Stimulated activated CD4-positive, alpha-beta T cell treated with anti-CD3 and anti-CD28 coated beads, Interleukin-1b, Interleukin-23, amount 100 ng/mL, for 1 hour (primary cell): ENCODE measurements around the gene DHRS13.
"Not testable (repeated sequence)": the region's sequence is repeated elsewhere in the genome, so short reads cannot be mapped to it uniquely, and the experiment has no call there.

Experiments
- DNase-seq, 2 donors: peaks; one replicate each; pipeline ENCODE4 v3.0.0-alpha.2; 2020; ENCODE audit warnings: low read depth in 2 of 2

Gene DHRS13

DNA sequence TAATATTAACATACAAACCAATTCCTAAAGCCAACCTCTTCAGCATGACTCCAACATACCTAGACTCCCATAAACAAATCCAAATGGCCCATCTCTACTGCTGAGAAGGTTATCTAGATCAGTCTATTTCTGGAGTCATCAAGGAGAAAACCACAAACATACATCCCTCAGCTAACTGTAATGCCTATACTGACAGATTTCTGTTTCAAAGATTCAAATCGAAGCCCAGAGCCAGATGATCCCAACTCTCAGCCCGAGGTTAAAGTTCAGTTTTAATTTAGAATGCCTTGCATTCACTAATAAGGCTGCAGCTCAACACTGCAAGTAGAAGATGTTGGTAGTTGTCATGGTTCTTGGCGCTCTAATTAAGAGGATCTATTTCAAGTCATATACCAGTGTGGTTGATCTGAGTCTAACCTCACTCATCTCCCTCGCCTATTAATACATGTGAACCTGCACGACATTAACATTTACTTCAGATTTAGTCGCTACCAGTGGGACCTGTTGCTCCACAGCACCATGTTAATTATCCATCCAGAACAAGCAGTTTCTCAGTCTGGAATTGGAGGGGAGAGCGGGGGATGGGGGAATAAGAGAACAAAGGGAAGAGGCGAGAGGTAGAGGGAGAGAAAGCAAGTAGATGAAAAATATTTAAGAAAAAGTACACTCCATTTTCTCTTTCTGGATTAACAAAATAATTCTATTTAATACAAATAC, 33.0 kb upstream of the DHRS13 start:
- no peak for DNase-seq

DNA sequence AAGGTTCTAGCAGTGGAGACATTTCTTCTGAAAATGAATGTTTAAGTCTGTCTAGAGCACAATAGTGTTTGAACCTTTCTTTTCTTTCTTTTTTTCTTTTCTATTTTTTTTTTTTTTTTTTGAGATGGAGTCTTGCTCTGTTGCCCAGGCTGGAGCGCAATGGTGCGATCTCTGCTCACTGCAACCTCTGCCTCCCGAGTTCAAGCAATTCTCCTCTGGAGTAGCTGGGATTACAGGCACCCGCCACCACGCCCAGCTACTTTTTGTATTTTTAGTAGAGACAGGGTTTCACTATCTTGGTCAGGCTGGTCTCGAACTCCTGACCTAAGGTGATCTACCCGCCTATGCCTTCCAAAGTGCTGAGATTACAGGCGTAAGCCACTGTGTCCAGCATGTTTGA, 31.6 kb upstream of the DHRS13 start:
- not testable (repeated sequence) for DNase-seq

DNA sequence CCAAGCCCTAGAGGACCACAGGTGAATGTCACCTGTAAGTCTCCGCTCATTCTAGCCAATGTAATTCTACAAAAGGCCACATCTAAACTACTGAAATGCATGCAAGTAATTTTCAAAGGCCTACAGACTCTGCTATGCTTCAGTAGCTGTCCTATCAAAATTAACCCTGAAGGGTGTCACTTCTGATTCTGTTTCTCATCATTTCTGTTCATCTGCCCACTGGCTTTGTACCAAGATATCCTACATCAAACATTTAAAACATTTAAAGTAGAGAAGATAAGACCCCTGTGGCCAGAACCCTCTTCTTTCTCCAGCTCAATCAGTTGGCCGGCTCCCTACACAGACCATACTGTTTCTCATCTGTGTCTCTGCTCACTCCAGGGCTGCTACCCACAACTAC, 26.9 kb upstream of the DHRS13 start:
- no peak for DNase-seq

DNA sequence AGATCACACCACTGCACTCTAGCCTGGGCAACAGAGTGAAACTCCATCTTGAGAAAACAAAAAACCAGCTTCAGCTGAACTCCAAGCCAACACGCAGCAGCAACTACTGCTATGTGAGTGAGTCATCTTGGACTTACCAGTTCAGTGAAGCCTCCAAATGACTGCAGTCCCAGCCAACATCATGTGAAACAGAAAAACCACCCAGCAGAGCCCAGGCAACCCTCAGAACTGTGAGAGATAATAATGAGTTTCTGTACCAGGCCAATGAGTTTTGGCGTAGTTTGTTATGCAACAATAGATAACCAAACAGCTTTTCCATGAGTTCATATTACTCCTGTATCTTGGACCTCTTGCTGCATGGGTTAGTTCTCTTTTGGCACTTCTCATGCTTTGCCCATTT, 25.2 kb upstream of the DHRS13 start:
- no peak for DNase-seq

DNA sequence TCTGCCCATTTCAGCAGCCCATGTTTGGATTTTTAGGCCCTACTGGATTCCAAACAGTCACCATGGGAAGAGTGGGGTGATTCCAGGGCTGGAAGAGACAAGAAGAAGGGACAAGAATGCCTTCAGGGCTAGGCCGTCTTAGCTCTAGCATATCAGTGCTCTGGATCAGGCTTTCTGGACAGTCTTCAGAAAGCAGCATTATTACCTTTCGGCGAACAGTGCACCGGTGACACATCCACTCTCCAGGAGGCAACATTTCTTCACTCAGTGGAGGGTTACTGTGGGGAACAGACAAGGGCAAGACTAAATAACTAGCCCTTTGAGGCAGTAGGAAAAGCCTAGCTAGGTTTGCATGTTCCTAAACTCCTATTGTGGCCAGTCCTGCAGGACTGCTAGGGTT, 23.9 kb upstream of the DHRS13 start:
- no peak for DNase-seq

DNA sequence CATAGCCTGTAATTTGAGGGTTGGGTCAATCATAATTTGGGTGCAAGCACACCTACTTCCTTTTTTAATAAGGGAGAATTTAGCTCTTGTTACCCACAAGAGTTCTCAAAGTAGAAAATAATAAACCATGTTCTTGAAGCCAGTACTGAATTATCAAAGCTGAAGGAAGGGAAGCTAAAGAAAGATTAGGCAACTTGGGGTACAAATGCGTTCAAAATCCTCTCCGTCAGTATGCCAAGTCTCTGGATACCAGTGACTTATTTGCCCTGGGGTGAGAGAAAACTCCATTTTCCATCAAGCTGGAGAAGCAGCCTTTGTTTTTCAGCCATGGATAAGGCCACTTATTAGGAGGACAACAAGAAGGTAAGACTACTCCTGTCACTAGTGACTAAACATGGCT, 23.5 kb upstream of the DHRS13 start:
- DNase-seq = no peak

DNA sequence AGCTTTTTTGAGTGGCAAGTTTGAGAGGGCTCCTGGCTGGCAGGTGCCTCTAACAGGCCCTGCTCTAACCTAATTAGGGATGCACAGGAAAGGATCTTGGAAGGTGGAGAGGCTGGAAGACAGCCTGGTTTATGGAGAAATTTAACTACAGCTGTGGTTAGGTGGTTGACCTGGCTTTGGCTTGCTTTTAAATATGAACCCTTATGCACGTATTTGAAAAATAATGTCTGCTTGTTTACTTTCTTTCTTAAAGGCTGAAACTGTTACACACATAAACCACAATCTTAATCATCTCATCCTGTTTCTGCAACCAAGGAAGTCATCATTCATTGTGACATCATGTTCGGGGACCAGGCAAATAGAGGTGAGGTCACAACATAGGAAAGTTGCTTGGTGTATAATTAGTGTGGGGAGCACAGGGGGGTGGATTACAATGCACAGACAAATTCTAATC, 23.1 kb upstream of the DHRS13 start:
- no peak for DNase-seq

DNA sequence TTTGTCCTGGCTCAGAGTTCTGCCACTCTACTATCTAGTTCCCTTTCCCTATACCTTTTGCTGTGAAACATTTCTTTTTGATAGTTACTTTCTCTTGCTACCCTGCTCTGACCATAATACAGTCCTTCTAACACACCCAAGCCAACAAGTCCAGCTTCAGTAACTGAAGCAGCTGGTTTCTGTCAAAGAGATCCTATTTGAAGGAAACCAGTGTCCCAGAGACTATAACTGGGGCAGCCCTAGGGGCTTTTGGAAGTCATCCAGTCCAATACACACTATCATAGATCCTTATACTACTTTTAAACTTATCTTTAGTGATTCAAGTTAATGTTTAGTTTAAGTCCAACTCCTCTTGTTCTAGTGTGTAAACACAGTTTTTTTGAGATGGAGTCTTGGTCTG, 17.3 kb upstream of the DHRS13 start:
- DNase-seq = no peak

DNA sequence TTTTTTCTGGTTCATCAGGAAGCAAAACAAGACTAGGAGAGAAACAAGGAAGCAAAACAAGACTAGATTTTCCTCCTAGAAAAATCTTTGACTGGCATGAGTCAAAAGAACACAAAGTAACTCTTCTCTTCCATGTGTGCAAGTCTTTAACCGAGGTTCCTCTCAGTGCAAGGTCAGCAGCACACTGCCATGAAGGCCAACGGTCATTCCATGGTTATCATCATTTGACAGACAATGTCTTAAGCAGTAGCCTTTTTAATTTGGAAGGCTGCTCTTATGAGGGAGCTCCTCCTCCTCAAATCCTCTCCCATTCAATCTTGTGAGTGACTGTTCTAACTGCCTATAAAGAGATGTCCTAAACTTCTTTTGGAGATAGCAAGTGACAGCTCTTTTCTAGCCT, 15.4 kb upstream of the DHRS13 start:
- no peak for DNase-seq

DNA sequence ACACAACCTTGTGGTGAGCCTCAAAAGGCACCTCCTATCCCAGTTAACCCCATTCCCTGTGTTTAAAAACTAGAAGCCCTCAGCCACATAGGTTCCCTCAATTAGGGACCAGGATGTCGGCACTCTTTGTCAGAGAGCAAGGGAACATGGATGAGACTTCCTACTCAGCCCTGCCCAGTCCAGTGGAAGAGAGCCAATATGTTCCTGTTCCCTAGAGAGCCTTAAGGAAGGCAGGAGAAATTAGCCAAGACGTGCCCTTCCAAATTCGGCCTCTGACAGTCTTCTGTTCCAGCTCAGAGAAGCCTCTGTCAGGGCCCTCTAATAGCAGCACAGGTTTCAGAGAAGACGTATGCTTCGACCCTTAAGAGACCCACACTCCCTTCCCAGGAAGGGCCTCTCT, 14.6 kb upstream of the DHRS13 start:
- DNase-seq = no peak

DNA sequence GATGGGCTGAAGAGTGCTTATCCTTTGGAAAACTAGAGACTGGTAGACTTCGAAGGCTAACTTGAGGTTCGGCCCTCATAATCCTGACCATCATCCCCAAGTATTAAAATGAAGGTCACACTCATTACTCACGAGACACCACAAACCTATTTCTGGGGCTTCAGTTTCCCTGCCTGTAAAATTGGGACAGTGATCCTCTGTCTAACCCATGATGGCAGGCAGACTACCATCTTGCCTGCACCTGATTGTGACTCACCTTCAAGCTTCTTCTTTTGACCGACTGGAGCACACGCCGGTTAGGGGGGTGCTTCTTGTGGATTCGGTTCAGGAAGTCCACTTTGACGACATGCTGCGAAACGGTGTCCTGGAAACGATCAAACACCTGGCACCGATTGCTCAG, 14.2 kb upstream of the DHRS13 start:
- no peak for DNase-seq

DNA sequence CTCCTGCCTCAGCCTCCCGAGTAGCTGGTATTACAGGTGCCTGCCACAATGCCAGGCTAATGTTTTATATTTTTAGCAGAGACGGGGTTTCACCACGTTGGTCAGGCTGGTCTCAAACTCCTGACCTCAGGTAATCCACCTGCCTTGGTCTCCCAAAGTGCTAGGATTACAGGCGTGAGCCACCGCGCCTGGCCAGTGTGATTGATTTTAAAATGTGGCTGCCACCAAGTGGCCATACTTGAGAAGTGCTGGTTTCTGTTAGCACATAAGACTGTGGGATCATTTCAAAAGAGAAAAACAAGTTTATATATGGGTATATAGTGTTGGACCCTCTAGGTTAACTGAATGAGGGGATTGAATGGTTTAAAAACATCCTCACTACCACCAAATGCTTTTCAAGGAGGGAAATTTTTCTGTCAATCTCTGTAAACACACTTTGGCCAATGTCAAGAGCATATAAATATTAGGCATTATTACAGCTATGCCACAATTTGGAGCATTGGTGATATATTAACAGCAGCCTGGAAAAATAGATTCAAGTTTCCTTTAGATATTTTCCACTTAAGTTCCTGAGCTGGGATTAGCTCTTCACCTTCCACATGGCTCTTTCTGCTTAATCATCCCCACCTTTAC, 13.5 kb upstream of the DHRS13 start:
- no peak for DNase-seq

DNA sequence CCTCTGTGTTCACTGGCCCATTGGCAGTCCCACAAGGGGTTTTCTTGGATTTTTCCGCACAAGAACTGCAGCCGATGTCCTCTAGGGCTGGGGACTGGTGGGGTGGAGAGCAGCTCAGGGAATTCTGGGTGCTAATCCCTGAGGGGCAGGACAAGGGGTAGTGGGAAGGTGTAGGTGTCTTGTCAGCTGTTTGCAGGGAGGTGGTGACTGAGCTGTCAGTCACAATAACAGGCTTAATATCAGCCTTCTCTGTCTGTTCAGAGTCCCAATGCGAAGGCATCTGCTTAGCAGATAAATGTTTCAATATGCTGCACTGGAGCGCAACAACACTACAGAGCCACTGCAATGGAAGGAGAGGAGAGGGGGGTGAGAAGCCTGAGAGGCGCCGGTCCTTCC, 10.1 kb upstream of the DHRS13 start:
- DNase-seq = no peak

DNA sequence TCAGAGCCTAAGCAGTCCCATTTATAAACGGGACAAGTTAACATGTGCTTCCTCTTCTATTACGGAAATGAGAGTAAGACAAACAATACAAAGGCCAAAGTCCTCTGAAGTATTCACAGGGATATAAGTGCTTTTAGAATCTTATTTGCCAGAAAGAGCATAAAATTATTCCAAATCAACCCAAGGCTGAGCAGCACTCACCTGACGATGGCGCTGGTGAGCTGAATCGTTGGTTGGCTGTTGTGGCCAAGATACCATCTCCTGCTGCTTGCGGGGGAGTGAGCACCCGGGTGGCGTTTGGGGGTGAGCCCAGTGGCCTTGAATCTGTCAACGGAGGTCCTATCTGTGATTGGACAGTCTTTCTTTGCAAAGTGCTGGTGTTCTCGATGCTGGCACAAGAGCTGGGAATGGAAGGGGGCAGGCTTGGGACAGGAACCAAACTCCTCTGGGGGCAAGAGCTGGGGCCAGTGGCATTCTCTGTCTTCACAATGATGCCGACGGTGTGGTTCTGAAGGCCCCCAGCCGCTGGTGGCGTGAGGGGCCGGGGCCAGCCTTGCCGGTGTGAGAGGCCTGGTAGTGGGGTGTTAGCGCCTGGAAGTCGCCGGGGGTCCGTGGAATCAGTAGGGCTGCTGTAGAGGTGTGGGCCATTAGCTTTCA, 9.5 kb upstream of the DHRS13 start:
- no peak for DNase-seq

DNA sequence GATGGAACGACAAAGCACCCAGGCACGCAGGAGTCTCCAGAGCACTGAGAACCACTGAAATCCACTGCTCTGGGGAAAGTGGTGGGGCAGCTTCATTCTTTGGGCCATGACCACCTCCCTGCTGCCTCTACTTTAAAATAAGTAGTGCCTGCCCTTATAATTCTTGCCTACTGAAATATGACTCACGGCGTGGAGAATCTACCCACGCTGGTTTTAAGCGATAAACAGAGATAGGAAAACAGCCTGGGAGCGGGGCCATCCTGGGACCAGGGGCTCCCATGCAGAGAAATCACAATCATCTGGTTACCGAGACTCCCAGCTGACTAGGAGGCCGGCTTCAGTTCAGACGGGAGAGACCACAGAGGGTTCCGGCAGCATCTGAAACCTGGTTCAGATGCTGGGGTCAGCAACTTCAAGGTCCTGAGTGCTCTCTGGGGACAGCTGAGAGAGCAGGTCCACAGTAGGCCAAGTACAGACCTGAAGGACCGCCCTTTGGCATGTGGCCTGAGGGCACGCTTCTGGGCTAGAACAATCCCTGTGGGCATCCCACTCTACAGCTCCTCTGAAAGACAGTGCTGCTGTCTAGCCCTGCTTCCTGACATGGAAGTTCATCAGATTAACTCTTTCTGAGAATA, 8.6 kb upstream of the DHRS13 start:
- DNase-seq = no peak

DNA sequence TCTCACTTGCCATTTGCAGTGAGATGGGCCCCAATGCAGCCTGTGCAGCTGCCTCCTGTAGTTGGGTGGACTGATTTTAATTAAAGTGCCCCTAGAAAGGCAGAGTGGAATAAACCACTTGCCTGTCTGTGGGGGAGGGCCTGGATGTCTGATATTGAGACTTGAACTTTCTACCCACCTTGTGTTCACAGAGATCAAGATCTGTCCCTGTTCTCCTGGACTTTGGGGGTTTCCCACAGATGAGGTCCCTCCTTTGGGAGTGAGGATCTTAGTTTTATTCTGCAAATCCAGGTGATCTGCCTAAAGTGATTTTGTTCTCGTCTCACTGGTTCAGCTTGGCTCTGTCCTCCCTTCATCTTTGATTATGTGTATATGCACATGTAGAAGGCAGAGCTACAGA, 7.7 kb upstream of the DHRS13 start:
- no peak for DNase-seq

DNA sequence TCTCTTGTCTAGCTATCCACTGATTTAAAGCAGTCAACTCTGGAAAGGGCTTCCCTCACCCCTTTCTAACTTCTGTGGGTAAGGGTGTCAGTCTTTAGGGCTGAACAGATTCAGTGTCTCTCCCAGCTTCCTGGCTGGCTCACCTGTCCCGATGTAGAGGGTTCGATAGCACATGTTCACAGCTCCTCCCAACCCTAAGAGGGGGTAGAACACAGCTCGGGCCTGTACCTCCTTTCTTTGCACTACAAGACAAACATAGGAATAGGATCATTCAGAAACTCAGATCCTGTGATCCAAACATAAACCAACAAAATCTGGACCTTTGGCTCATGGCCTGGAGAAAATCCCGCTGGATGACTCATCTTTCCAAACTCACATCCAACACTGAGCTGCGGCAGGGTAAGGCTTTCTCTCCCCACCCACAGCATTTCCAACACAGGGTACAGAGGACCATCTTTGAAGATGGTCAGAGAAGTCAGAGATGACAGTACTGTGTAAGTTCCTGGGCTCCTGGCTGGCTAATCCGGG, 5.8 kb upstream of the DHRS13 start:
- DNase-seq = no peak

DNA sequence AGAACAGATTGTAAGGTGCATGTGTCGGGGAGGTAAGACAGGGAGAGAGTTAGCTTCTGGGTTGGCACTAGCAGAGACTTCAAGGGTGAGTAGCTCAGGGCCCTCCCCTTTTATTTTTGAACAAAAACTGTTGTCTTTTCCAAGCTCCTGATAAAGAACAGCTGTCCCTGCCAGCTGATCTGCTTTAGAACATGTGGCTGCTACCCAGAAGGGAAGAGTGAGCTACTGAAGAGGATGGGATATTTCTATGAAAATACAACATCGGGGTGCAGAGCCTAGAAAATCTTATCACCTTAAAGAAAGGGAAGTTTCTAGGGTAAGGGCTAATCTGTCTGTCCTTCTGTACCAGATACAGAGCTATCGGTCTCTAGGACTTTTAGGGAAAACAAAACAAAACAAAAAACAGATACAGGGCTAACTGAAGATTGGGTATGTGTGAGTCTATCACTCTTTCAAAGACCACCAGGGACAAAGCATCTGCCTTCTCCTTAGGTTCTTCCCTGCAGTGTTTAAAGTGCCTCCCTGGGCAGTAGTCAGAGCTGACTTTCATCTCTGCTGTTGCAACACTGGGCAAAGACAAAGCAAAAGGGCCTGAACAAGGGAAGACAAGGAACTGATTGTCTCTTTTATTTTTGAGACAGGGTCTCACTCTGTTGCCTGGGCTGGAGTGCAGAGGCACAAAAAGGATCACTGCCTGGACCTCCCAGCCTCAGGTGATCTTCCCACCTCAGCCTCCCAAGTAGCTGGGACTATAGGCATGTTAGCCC, 5.0 kb upstream of the DHRS13 start:
- no peak for DNase-seq

DNA sequence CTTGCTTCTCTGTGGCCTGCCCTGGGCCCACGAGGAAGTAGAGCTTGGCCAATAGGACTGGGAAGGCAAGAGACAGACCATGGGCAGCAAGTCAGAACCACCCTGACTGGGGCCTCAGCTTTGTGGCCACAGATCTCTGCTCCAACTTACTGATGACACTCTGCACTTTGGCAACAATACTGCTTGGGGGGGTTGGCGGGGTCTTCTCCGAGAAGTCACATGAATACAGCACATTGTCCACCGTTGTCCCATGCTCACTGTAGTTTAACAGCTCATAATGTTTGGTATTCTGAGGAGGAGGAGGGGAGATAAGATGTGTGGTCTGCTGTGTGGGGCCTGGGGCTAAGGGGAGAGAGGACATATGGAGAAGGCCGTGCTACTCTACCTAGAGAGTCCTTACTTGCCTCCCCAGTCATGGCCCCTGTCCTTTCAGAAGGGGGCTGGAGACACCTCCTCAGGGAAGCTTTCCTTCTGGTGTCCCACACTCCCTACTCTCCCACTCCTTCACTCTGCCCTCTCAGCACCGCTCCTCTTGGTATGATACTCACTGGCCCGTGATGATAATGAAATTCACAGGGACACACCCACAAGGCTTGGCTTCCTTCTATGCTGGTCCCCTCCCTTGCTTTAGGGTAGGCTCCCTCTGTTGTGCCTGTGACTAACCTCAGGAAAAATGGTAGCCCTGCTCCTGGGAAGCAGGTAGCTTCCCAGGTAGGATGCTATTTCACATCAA, 4.0 kb upstream of the DHRS13 start:
- no peak for DNase-seq

DNA sequence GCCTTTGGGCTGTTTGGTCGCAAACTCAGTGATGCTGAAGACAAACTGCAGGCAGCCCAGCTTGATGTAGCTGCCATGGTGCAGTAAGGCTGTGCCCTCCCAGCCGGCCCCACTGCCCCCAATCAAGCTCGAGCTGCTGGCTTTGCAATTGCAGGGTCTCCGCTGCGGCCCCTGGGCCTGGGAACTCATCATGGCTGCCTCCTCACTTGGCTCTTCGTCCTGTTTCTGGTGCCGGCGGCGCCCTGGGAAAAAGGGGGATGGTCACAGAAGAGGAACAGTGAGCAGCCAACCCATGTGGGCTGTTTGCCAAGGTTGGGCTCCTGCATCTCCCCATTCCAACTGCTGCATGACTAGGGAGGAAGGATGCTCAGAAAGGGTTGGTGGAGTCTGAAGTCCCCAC, 3.4 kb upstream of the DHRS13 start:
- DNase-seq = no peak

DNA sequence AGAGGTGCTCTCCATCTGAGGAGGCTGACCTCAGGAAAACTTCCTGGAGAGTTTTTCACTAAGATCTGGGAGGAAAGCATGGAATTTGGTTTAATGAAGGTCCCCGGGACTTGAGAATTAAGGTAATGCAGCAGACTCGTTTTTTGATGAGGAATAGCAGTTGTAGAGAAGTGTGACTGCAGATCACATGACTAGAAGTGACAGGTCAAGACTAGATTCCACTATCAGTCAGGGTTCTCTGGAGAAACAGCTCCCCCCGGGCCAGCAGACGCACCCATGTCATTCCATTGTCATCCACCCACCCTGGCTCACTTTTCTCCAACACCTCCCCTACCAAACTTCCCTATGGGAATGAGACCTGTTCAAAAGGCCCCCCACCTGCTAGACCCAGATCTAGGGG, 1.9 kb upstream of the DHRS13 start:
- no peak for DNase-seq
